Astrocyte of the cerebellum (primary cell): ENCODE measurements around the gene MLF1.

Experiments used
- DNase-seq: peaks from one replicate; pipeline ENCODE4 v3.0.0-alpha.2; 2011; ENCODE audit warnings: low read depth
- H3K4me3 ChIP-seq: 2 replicates; pipeline ENCODE4 v1.5.1; 2011; ENCODE audit warnings: mild to moderate bottlenecking, low read depth, low read length, moderate library complexity
- CTCF ChIP-seq: IDR thresholded peaks from 2 replicates; pipeline ENCODE4 v1.5.1; 2012; ENCODE audit warnings: low read length, low read depth, moderate library complexity, mild to moderate bottlenecking; ENCODE audit errors: missing control alignments
- in situ Hi-C: cut with HindIII; loops from 2 replicates; pipeline ENCODE4 v1.10.0; 2017; ENCODE audit warnings: low sequenced_read_pairs

Gene MLF1

DNA sequence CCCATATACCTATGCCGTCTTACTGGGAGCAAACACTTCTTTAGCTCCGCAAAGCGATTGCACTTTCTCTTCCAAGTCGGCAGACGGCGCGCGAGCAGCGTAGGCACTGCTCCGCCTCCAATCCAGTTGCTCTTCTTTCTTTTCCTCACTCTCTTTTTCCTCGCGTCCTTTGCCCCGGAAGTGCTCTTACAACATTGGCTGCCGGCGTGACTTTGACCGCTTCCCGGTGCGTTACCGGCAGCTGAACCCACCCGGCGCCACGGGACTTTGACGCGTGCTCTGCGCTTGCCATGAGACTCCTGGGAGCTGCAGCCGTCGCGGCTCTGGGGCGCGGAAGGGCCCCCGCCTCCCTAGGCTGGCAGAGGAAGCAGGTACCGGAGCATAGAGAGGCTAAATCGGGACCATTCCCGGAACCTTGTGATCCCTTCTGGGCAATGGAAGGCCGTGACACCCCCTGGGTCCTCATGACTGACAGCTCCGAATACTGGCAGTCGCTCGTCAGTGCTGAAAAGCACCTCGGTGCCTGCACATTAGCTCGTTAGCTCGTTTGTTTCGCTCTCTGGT lies 73.4 kb downstream of the MLF1 start, which contains the start of gene GFM1:
GFM1 (plus strand) TSS at position 183 of the 564 bp plus-strand sequence; CDS start at position 291, 108 bp downstream.
- TF ChIP-seq CTCF, result peak; percentile 98
- in situ Hi-C loops, result no loop called here
- H3K4me3 ChIP-seq, result peak within 1 kb of the TSS; percentile 83
- DNase-seq, result peak; percentile 89

- no peak overlapping the region for H3K4me3 ChIP-seq
- TF ChIP-seq CTCF, result no peak
- in situ Hi-C loops, result loop anchor here (10.0 kb wide), 2 partner anchors 55 to 135 kb away; no protein-coding TSS in a partner anchor
- no peak for DNase-seq
Measured at GRCh38 chr3:158649791-158650190, 78.8 kb downstream of the MLF1 start.

DNA sequence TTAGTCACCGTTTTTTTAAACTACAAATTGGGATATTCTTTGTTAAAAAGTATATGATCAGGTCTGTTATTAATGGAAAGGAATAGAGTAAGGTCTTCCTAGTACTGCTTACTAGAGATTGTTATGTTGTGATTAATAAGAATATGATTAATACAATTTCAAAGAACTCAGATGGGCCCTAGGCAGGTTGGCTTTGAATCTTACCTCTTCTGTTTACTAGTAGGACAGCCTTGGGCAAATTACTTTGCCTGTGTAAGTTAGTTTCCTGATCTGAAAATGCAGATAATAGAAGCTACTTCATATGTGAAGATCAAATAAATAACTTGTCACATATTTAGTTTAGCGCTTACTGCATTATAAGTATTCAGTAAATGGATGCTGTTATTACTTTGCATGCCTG lies 80.2 kb downstream of the MLF1 start:
- TF ChIP-seq CTCF, result no peak
- in situ Hi-C loops, result loop anchor here (10.0 kb wide), 2 partner anchors 54 to 134 kb away; no protein-coding TSS in a partner anchor
- no peak for DNase-seq
- H3K4me3 ChIP-seq, result no peak overlapping the region

DNA sequence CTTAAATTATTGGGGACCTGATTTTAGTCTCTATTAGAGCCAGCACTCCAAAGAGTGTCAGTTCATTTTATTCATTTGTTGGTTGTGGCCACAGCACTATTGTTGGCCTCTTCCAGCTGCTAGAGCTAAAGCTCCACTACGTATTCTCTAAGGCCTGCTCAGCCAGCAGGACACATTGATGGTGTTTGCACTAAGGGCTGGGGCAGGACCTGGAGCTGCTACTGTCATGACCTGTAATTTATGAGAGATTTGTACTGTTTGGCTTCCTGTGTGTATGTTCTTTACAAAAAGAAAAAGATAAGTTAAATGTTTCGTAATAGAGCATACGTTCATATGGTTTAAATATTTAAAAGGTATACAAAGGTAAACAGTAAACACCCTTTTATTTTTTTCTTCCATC lies 81.5 kb downstream of the MLF1 start:
- H3K4me3 ChIP-seq, result no peak overlapping the region
- in situ Hi-C loops, result loop anchor here (10.0 kb wide), 2 partner anchors 52 to 132 kb away; no protein-coding TSS in a partner anchor
- no peak for DNase-seq
- TF ChIP-seq CTCF, result no peak
